H1 (cell line): Measurements from ENCODE around the gene PPARGC1A. TPM values are rescaled to one million over a fixed set of nuclear protein-coding genes. Genes with fewer than 3 reads are reported as not detected.

Experiments
- CTCF ChIA-PET: fragments of 300-600 bp; sonication (Branson Sonifier 250); formaldehyde crosslinking; loops from one replicate; lab custom pipeline; 2021; ENCODE audit not compliant: partially characterized antibody; lab: Charles Lee
- POLR2A ChIA-PET: fragments of 300-600 bp; sonication (Branson Sonifier 250); formaldehyde crosslinking; loops from one replicate; lab custom pipeline; 2021; ENCODE audit warnings: inconsistent platforms; ENCODE audit not compliant: partially characterized antibody; lab: Charles Lee
- DNase-seq, 2 experiments: peaks; one replicate each; pipeline versions ENCODE4 v3.0.0 to v3.0.0-alpha.2; 2010 to 2022; ENCODE audit warnings: low spot score in 2 of 2, low read depth in 1 of 2, mixed read lengths in 1 of 2
- FAIRE-seq: peaks from 2 replicates; lab custom pipeline; 2011; peaks lifted over from hg19 to GRCh38; lab: Jason Lieb, UNC
- H2AFZ ChIP-seq: 2 replicates; pipeline ENCODE4 v1.8.1; 2012; ENCODE audit warnings: low read length, inconsistent platforms
- H2AK5ac ChIP-seq: 2 replicates; pipeline ENCODE4 v1.6.1; 2013; ENCODE audit warnings: low read depth, low read length
- H2BK120ac ChIP-seq: replicated peaks from 2 replicates; pipeline ENCODE3; 2013; ENCODE audit warnings: low read depth, low read length, inconsistent platforms
- H2BK12ac ChIP-seq: 2 replicates; pipeline ENCODE4 v1.6.1; 2013; ENCODE audit warnings: low read depth, low read length
- H2BK15ac ChIP-seq: 2 replicates; pipeline ENCODE4 v1.6.1; 2013; ENCODE audit warnings: low read length
- H2BK20ac ChIP-seq: 2 replicates; pipeline ENCODE4 v1.6.1; 2013; ENCODE audit warnings: low read length
- H2BK5ac ChIP-seq: 2 replicates; pipeline ENCODE4 v1.6.1; 2013; ENCODE audit warnings: low read depth, low read length
- H3K14ac ChIP-seq: 2 replicates; pipeline ENCODE4 v1.6.1; 2013; ENCODE audit warnings: inconsistent platforms; ENCODE audit not compliant: insufficient read length
- H3K18ac ChIP-seq: 2 replicates; pipeline ENCODE4 v1.6.1; 2013; ENCODE audit warnings: low read length; ENCODE audit errors: extremely low read depth
- H3K23ac ChIP-seq: 2 replicates; pipeline ENCODE4 v1.6.1; 2013; ENCODE audit warnings: inconsistent platforms; ENCODE audit not compliant: insufficient read length
- H3K23me2 ChIP-seq: 2 replicates; pipeline ENCODE4 v1.6.1; 2013; ENCODE audit warnings: low read depth, low read length
- H3K27ac ChIP-seq: 2 replicates; pipeline ENCODE4 v1.6.1; 2011; ENCODE audit warnings: low read depth, low read length, inconsistent platforms
- H3K27me3 ChIP-seq, 4 experiments: replicated peaks in 1 of 4; 1 replicate in 1 of 4; 2 replicates in 3 of 4; pipeline versions ENCODE4 v1.6.1 to v1.8.1; 2011 to 2013; ENCODE audit warnings: low read length in 3 of 4, mild to moderate bottlenecking in 3 of 4, inconsistent platforms in 2 of 4, mixed read lengths in 2 of 4, moderate library complexity in 1 of 4; ENCODE audit not compliant: control insufficient read depth in 3 of 4, insufficient read depth in 3 of 4; ENCODE audit errors: extremely low read depth in 1 of 4
- H3K36me3 ChIP-seq, 4 experiments: 2 replicates each; pipeline versions ENCODE4 v1.6.1 to v1.8.1; 2011 to 2013; ENCODE audit warnings: mild to moderate bottlenecking in 4 of 4, low read length in 3 of 4, moderate library complexity in 2 of 4, control low read depth in 1 of 4, inconsistent platforms in 1 of 4; ENCODE audit not compliant: insufficient read depth in 4 of 4, control insufficient read depth in 2 of 4
- H3K4ac ChIP-seq: replicated peaks from 2 replicates; pipeline ENCODE3; 2013; ENCODE audit warnings: low read length, low read depth, mixed read lengths, inconsistent platforms; ENCODE audit not compliant: insufficient read length
- H3K4me1 ChIP-seq, 4 experiments: replicated peaks in 1 of 4; 1 replicate in 1 of 4; 2 replicates in 3 of 4; pipeline versions ENCODE4 v1.6.1 to v1.8.1; 2011 to 2013; ENCODE audit warnings: low read length in 3 of 4, inconsistent platforms in 2 of 4, mixed read lengths in 1 of 4; ENCODE audit not compliant: insufficient read depth in 4 of 4, control insufficient read depth in 3 of 4
- H3K4me2 ChIP-seq, 2 experiments: 2 replicates each; pipeline versions ENCODE4 v1.6.1 to v1.8.1; 2011 to 2013; ENCODE audit warnings: low read depth in 2 of 2, low read length in 2 of 2, control low read depth in 1 of 2, inconsistent platforms in 1 of 2, mild to moderate bottlenecking in 1 of 2; ENCODE audit not compliant: insufficient read depth in 1 of 2
- H3K4me3 ChIP-seq, 4 experiments: fragments of 200-600, 300-600 bp in 1 of 4; sonication (generic), shearing (Covaris generic), sonication (Bioruptor Twin) in 1 of 4; 2 replicates each; pipeline versions ENCODE4 v1.5.1 to v1.8.1; 2011 to 2016; ENCODE audit warnings: low read length in 4 of 4, low read depth in 3 of 4, control low read depth in 2 of 4, inconsistent platforms in 2 of 4, mild to moderate bottlenecking in 2 of 4, mixed read lengths in 1 of 4, moderate library complexity in 1 of 4; ENCODE audit not compliant: insufficient read depth in 2 of 4; ENCODE audit errors: extremely low read depth in 1 of 4
- H3K56ac ChIP-seq: replicated peaks from 2 replicates; pipeline ENCODE3; 2013; ENCODE audit warnings: low read depth, mild to moderate bottlenecking, mixed read lengths, low read length, inconsistent platforms; ENCODE audit not compliant: insufficient read length
- H3K79me1 ChIP-seq: 2 replicates; pipeline ENCODE4 v1.6.1; 2013; ENCODE audit warnings: low read depth, low read length, control low read depth
- H3K79me2 ChIP-seq, 2 experiments: 2 replicates each; pipeline versions ENCODE4 v1.6.1 to v1.8.1; 2012 to 2013; ENCODE audit warnings: low read length in 2 of 2, mild to moderate bottlenecking in 2 of 2, inconsistent platforms in 1 of 2; ENCODE audit not compliant: insufficient read depth in 2 of 2, control insufficient read depth in 1 of 2
- H3K9ac ChIP-seq, 4 experiments: replicated peaks in 1 of 4; 1 replicate in 1 of 4; 2 replicates in 3 of 4; pipeline versions ENCODE4 v1.6.1 to v1.8.1; 2011 to 2013; ENCODE audit warnings: low read depth in 3 of 4, low read length in 3 of 4, control low read depth in 2 of 4, mild to moderate bottlenecking in 2 of 4, moderate library complexity in 2 of 4, inconsistent platforms in 1 of 4; ENCODE audit errors: extremely low read depth in 1 of 4
- H3K9me3 ChIP-seq, 2 experiments: 2 replicates each; pipeline versions ENCODE4 v1.6.1 to v1.8.1; 2012 to 2013; ENCODE audit warnings: mild to moderate bottlenecking in 2 of 2, moderate library complexity in 2 of 2, control low read depth in 1 of 2, inconsistent platforms in 1 of 2, low read depth in 1 of 2, low read length in 1 of 2, mixed read lengths in 1 of 2; ENCODE audit not compliant: insufficient read depth in 2 of 2
- H4K20me1 ChIP-seq, 2 experiments: replicated peaks in 1 of 2; 2 replicates each; pipeline versions ENCODE3 to v1.8.1; 2011 to 2013; ENCODE audit warnings: inconsistent platforms in 2 of 2, low read length in 2 of 2, mild to moderate bottlenecking in 1 of 2; ENCODE audit not compliant: insufficient read depth in 2 of 2, control insufficient read depth in 1 of 2
- H4K5ac ChIP-seq: 2 replicates; pipeline ENCODE4 v1.6.1; 2013; ENCODE audit warnings: low read length, low read depth, mixed read lengths, inconsistent platforms; ENCODE audit not compliant: insufficient read length
- H4K8ac ChIP-seq: 2 replicates; pipeline ENCODE4 v1.8.0; 2013; ENCODE audit warnings: mild to moderate bottlenecking, moderate library complexity, low read length, inconsistent platforms; ENCODE audit not compliant: insufficient read depth; ENCODE audit errors: extremely low read depth
- H4K91ac ChIP-seq: replicated peaks from 2 replicates; pipeline ENCODE3; 2013; ENCODE audit warnings: low read length, mixed read lengths, inconsistent platforms; ENCODE audit not compliant: insufficient read length
- BRCA1 ChIP-seq: IDR thresholded peaks from 2 replicates; pipeline ENCODE4 v1.6.1; 2012; ENCODE audit warnings: low read depth, low read length, improper control_type of control experiment
- CBX5 ChIP-seq: fragments of 300-800, 300-1000 bp; sonication (generic); IDR thresholded peaks from 2 replicates; pipeline ENCODE4 v1.7.1; 2016; ENCODE audit warnings: antibody characterized with exemption, low read length, low read depth
- CREB1 ChIP-seq: IDR thresholded peaks from 2 replicates; pipeline ENCODE4 v1.6.1; 2012; ENCODE audit warnings: inconsistent platforms
- CTCF ChIP-seq, 3 experiments: IDR thresholded peaks; 1 replicate in 2 of 3; 2 replicates in 1 of 3; pipeline versions ENCODE4 v1.5.1 to v1.6.1; 2011; ENCODE audit warnings: low read length in 3 of 3, mild to moderate bottlenecking in 3 of 3, inconsistent platforms in 2 of 3, low read depth in 1 of 3, moderate library complexity in 1 of 3; ENCODE audit not compliant: insufficient read depth in 1 of 3; ENCODE audit errors: control extremely low read depth in 1 of 3
- HDAC6 ChIP-seq: IDR thresholded peaks from one replicate; pipeline ENCODE4 v1.7.1; 2012; ENCODE audit warnings: low read depth, mild to moderate bottlenecking, inconsistent platforms, low read length, moderate library complexity
- KDM1A ChIP-seq: fragments of 200-600, 300-600 bp; sonication (generic); IDR thresholded peaks from 2 replicates; pipeline ENCODE4 v1.7.1; 2016; ENCODE audit warnings: mild to moderate bottlenecking, low read length, borderline replicate concordance
- KDM5A ChIP-seq: fragments of 200-600 bp; IDR thresholded peaks from 2 replicates; pipeline ENCODE4 v1.7.1; 2012; ENCODE audit warnings: mild to moderate bottlenecking, low read length, inconsistent platforms, mixed read lengths
- RAD21 ChIP-seq, 2 experiments: IDR thresholded peaks in 1 of 2; conservative IDR thresholded peaks in 1 of 2; 2 replicates each; pipeline ENCODE4 v1.6.1; 2011; ENCODE audit warnings: low read depth in 2 of 2, low read length in 2 of 2, improper control_type of control experiment in 1 of 2, inconsistent platforms in 1 of 2, mild to moderate bottlenecking in 1 of 2, moderate library complexity in 1 of 2
- SIX5 ChIP-seq: IDR thresholded peaks from 2 replicates; pipeline ENCODE4 v1.6.1; 2011; ENCODE audit warnings: mild to moderate bottlenecking, low read depth, low read length
- SP2 ChIP-seq: IDR thresholded peaks from 2 replicates; pipeline ENCODE4 v1.6.1; 2012; ENCODE audit warnings: mild to moderate bottlenecking, low read length, inconsistent platforms
- SUZ12 ChIP-seq: fragments of 200-600 bp; sonication (generic); IDR thresholded peaks from 2 replicates; pipeline ENCODE4 v1.6.1; 2012; ENCODE audit warnings: mild to moderate bottlenecking, inconsistent platforms, low read length, moderate library complexity, mixed read lengths
- WGBS, 2 experiments: shearing (Covaris generic) in 1 of 2; methylation state at CpG; one replicate each; pipeline versions ENCODE4 v1.1.6 to v1.1.7; 2013 to 2015; ENCODE audit warnings: low lambda C conversion rate in 2 of 2, mixed read lengths in 2 of 2, inconsistent platforms in 1 of 2, low coverage in 1 of 2, missing lambda C conversion rate in 1 of 2; ENCODE audit not compliant: insufficient replicate concordance in 2 of 2, insufficient coverage in 1 of 2, insufficient read length in 1 of 2; ENCODE audit errors: extremely low coverage in 1 of 2, missing lambda C conversion rate in 1 of 2; 5-methylcytosine and 5-hydroxymethylcytosine counted together
- polyA plus RNA-seq, 7 experiments: library from polyadenylated mRNA; depleted of rRNA in 3 of 7; stranded (reverse) in 5 of 7; unstranded in 2 of 7; fragments of >200 nt in 5 of 7; fragments of 200-250 nt in 2 of 7; gene quantifications; 1 replicate in 5 of 7; 2 replicates in 1 of 7; 4 replicates in 1 of 7; pipeline versions ENCODE4 v1.2.1 to v1.2.3, GENCODE V29; 2011 to 2013; ENCODE audit warnings: missing spikeins in 2 of 7, mixed read lengths in 2 of 7
- total RNA-seq: library from RNA; stranded (reverse); fragmentation: NEBNext Ultra II Directional; extraction: Animal tissue kit (Norgen Biotek cat#: 25700); gene quantifications from 2 replicates; pipeline ENCODE4 v1.2.1, GENCODE V29; 2021

Gene PPARGC1A
- total and polyA plus RNA-seq, 2 of the 8 experiments (the other 6 are each of a cell fraction or from before 2014, with no cell fraction given): 0.54 to 1.4 TPM

GRCh38 chr4:23920716-23921446, 31.0 kb upstream of the PPARGC1A start:
- Histone ChIP-seq H4K20me1 (no peaks in the 10 kb centered on the region), H3K14ac (no peak overlapping the region), H3K9ac (no peak overlapping the region), H3K27ac (no peak overlapping the region), H2BK20ac (no peak overlapping the region), H2AFZ (no peak overlapping the region), H2BK5ac (no peak overlapping the region), H3K23ac (no peak overlapping the region), H2BK12ac (no peak overlapping the region), H3K79me2 (no peaks in the 10 kb centered on the region), H3K18ac (no peak overlapping the region), H3K23me2 (no peaks in the 10 kb centered on the region), H2AK5ac (no peak overlapping the region), H3K4me2 (no peak overlapping the region), H3K79me1 (no peaks in the 10 kb centered on the region), H3K9me3 (no peaks in the 10 kb centered on the region), H4K5ac (no peak overlapping the region), H3K27me3 (no peaks in the 10 kb centered on the region), H3K4me1 (peaks cover 0 to 2% (median 0%) of the 10 kb centered on the region in 4 experiments; a peak in 2 of 7 replicates), H3K56ac (no peak overlapping the region), H3K4me3 (no peak overlapping the region), H3K4ac (peak overlapping the region; percentile 15), H2BK120ac (no peak overlapping the region), H2BK15ac (no peak overlapping the region), H4K8ac (no peak overlapping the region), H3K36me3 (no peaks in the 10 kb centered on the region), H4K91ac (no peak overlapping the region)
- 82% methylated on average over 13 of the region's 13 CpGs; no CpG with 5 or more reads in 1 of the 2 experiments for WGBS, 2 experiments
- no peak for FAIRE-seq
- no peak for DNase-seq
- POLR2A ChIA-PET: no interaction called here
- CTCF ChIA-PET: interaction anchor here (1.6 kb wide), 1 partner anchor 11 kb away, joined by 10 read pairs; no protein-coding TSS in a partner anchor
- no peak for TF ChIP-seq RAD21 (IDR thresholded peaks at IDR 0.05 in 1 of 2, conservative IDR thresholded peaks at IDR 0.05 in 1 of 2; ENCODE audit: low read depth in 2 of 2, low read length in 2 of 2)
- TF ChIP-seq CTCF (IDR thresholded peaks at IDR 0.05; ENCODE audit: control extremely low read depth in 1 of 3, insufficient read depth in 1 of 3, low read depth in 1 of 3, low read length in 3 of 3): no peak
- no peak for TF ChIP-seq BRCA1
- TF ChIP-seq SP2: no peak
- TF ChIP-seq CBX5: no peak
- TF ChIP-seq KDM1A: no peak
- no peak for TF ChIP-seq HDAC6
- TF ChIP-seq SUZ12: no peak
- TF ChIP-seq SIX5: no peak
- no peak for TF ChIP-seq CREB1
- no peak for TF ChIP-seq KDM5A
